OCI-LY3 (cell line): ENCODE measurements around the gene CDHR2.

ENCODE experiments used
- H2AFZ ChIP-seq: fragments of 200-600, 300-600 bp; shearing (Covaris generic); 2 replicates; pipeline ENCODE4 v1.6.0; 2014; ENCODE audit warnings: antibody characterized with exemption, low read depth, low read length
- H3K27ac ChIP-seq: fragments of 200-600, 300-600 bp; sonication (generic); 2 replicates; pipeline ENCODE4 v1.5.1; 2014; ENCODE audit warnings: mild to moderate bottlenecking, low read length, moderate library complexity, mixed read lengths
- H3K27me3 ChIP-seq: fragments of 200-600, 300-600 bp; sonication (generic); 2 replicates; pipeline ENCODE4 v1.6.1; 2014; ENCODE audit warnings: low read depth, low read length, mixed read lengths
- H3K36me3 ChIP-seq: fragments of 200-600, 300-600 bp; sonication (generic); replicated peaks from 2 replicates; pipeline ENCODE3; 2014; ENCODE audit warnings: low read depth, low read length, mixed read lengths
- H3K4me1 ChIP-seq: fragments of 300-600, 200-600 bp; sonication (generic); 2 replicates; pipeline ENCODE4 v1.6.1; 2014; ENCODE audit warnings: low read length, mixed read lengths
- H3K4me2 ChIP-seq: fragments of 200-600, 300-600 bp; sonication (generic); 2 replicates; pipeline ENCODE4 v1.6.1; 2014; ENCODE audit warnings: low read length, mixed read lengths
- H3K4me3 ChIP-seq: fragments of 300-600, 200-600 bp; sonication (generic); 2 replicates; pipeline ENCODE4 v1.5.1; 2014; ENCODE audit warnings: antibody characterized with exemption, mild to moderate bottlenecking, low read length, moderate library complexity
- H3K79me2 ChIP-seq: fragments of 300-600, 200-600 bp; shearing (Covaris generic); 2 replicates; pipeline ENCODE4 v1.6.1; 2014; ENCODE audit warnings: mild to moderate bottlenecking, low read length, mixed read lengths
- H3K9ac ChIP-seq: fragments of 300-600, 200-600 bp; shearing (Covaris generic); 2 replicates; pipeline ENCODE4 v1.6.0; 2014; ENCODE audit warnings: mild to moderate bottlenecking, low read length, moderate library complexity
- H3K9me3 ChIP-seq: fragments of 200-600, 300-600 bp; shearing (Covaris generic); 2 replicates; pipeline ENCODE4 v1.6.1; 2014; ENCODE audit warnings: low read length, mixed read lengths; ENCODE audit not compliant: insufficient read depth
- H4K20me1 ChIP-seq: fragments of 200-600, 300-600 bp; sonication (generic); 2 replicates; pipeline ENCODE4 v1.6.1; 2016; ENCODE audit warnings: low read length, mixed read lengths; ENCODE audit not compliant: insufficient read depth
- EZH2phosphoT487 ChIP-seq: fragments of 200-600 bp; shearing (Covaris generic); IDR thresholded peaks from 2 replicates; pipeline ENCODE4 v1.6.1; 2018; ENCODE audit warnings: antibody characterized with exemption, mixed run types, low read depth
- TF ChIP-seq, protein P1 (sequence below): fragments of 200-600, 300-600 bp; sonication (generic); IDR thresholded peaks from 2 replicates; pipeline ENCODE4 v1.5.1; 2014; ENCODE audit warnings: antibody characterized with exemption, low read length, low read depth

Gene CDHR2

GRCh38 chr5:176627582-176627981 is 78.4 kb downstream of the CDHR2 start:
- H3K27me3 ChIP-seq = peaks cover 51% of the 10 kb centered on the region
- H2AFZ ChIP-seq = no peak overlapping the region
- no peaks in the 10 kb centered on the region for H3K9me3 ChIP-seq
- no peak overlapping the region for H3K27ac ChIP-seq
- no peaks in the 10 kb centered on the region for H3K36me3 ChIP-seq
- no peaks in the 10 kb centered on the region for H4K20me1 ChIP-seq
- no peak overlapping the region for H3K9ac ChIP-seq
- no peak overlapping the region for H3K4me3 ChIP-seq
- H3K4me1 ChIP-seq = peaks cover 4% of the 10 kb centered on the region; the same call in 1 of the 2 replicates
- no peak for TF ChIP-seq EZH2phosphoT487
- TF ChIP-seq, protein P1, sequence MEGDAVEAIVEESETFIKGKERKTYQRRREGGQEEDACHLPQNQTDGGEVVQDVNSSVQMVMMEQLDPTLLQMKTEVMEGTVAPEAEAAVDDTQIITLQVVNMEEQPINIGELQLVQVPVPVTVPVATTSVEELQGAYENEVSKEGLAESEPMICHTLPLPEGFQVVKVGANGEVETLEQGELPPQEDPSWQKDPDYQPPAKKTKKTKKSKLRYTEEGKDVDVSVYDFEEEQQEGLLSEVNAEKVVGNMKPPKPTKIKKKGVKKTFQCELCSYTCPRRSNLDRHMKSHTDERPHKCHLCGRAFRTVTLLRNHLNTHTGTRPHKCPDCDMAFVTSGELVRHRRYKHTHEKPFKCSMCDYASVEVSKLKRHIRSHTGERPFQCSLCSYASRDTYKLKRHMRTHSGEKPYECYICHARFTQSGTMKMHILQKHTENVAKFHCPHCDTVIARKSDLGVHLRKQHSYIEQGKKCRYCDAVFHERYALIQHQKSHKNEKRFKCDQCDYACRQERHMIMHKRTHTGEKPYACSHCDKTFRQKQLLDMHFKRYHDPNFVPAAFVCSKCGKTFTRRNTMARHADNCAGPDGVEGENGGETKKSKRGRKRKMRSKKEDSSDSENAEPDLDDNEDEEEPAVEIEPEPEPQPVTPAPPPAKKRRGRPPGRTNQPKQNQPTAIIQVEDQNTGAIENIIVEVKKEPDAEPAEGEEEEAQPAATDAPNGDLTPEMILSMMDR = no peak
- H3K79me2 ChIP-seq = no peaks in the 10 kb centered on the region
- H3K4me2 ChIP-seq = no peak overlapping the region

- no peaks in the 10 kb centered on the region for H3K79me2 ChIP-seq
- no peak overlapping the region for H3K4me3 ChIP-seq
- TF ChIP-seq, protein P1 = no peak
- no peak for TF ChIP-seq EZH2phosphoT487
- no peaks in the 10 kb centered on the region for H4K20me1 ChIP-seq
- H3K36me3 ChIP-seq = no peaks in the 10 kb centered on the region
- no peak overlapping the region for H3K9ac ChIP-seq
- H3K27me3 ChIP-seq = peaks cover 53% of the 10 kb centered on the region
- no peak overlapping the region for H3K4me2 ChIP-seq
- H3K4me1 ChIP-seq = peaks cover 7% of the 10 kb centered on the region
- no peak overlapping the region for H2AFZ ChIP-seq
- H3K9me3 ChIP-seq = no peaks in the 10 kb centered on the region
- H3K27ac ChIP-seq = no peak overlapping the region
Measured at GRCh38 chr5:176628406-176629228, 79.5 kb downstream of the CDHR2 start.

GRCh38 chr5:176629317-176629852 is 80.2 kb downstream of the CDHR2 start:
- no peak overlapping the region for H2AFZ ChIP-seq
- no peak overlapping the region for H3K4me3 ChIP-seq
- no peaks in the 10 kb centered on the region for H3K9me3 ChIP-seq
- H3K79me2 ChIP-seq = no peaks in the 10 kb centered on the region
- H3K9ac ChIP-seq = no peak overlapping the region
- H3K27me3 ChIP-seq = peaks cover 53% of the 10 kb centered on the region
- H3K4me1 ChIP-seq = peaks cover 13% of the 10 kb centered on the region
- no peaks in the 10 kb centered on the region for H3K36me3 ChIP-seq
- H4K20me1 ChIP-seq = no peaks in the 10 kb centered on the region
- TF ChIP-seq, protein P1 = no peak
- no peak for TF ChIP-seq EZH2phosphoT487
- no peak overlapping the region for H3K4me2 ChIP-seq
- no peak overlapping the region for H3K27ac ChIP-seq

GRCh38 chr5:176629853-176630680 is 80.9 kb downstream of the CDHR2 start, which contains the start of the genes EIF4E1B and SNCB:
EIF4E1B (plus strand) TSS chr5:176630675; CDS start chr5:176642788, 12,113 bp downstream.
SNCB (minus strand) TSS chr5:176630534; CDS start chr5:176629654, 880 bp downstream.
- Histone ChIP-seq H3K9me3 (no peaks in the 10 kb centered on the region), H3K79me2 (no peaks in the 10 kb centered on the region), H3K4me2 (peak within 1 kb of the TSS; percentile 66), H3K4me1 (peaks cover 13% of the 10 kb centered on the region), H3K4me3 (peak within 1 kb of the TSS; percentile 69), H3K27ac (no peak within 1 kb of the TSS), H3K9ac (0 out of 2 replicates have a peak within 1 kb of the TSS, but pooled peaks have one; percentile 16), H4K20me1 (no peaks in the 10 kb centered on the region), H2AFZ (0 out of 2 replicates have a peak within 1 kb of the TSS, but pooled peaks have one; percentile 8), H3K36me3 (no peaks in the 10 kb centered on the region), H3K27me3 (peaks cover 52% of the 10 kb centered on the region)
- TF ChIP-seq, protein P1 = no peak
- TF ChIP-seq EZH2phosphoT487 = no peak
